ENCODE measurements around the gene FGF23.
"Not testable (repeated sequence)": the region's sequence is repeated elsewhere in the genome, so short reads cannot be mapped to it uniquely, and the experiment has no call there.

Gene FGF23

DNA sequence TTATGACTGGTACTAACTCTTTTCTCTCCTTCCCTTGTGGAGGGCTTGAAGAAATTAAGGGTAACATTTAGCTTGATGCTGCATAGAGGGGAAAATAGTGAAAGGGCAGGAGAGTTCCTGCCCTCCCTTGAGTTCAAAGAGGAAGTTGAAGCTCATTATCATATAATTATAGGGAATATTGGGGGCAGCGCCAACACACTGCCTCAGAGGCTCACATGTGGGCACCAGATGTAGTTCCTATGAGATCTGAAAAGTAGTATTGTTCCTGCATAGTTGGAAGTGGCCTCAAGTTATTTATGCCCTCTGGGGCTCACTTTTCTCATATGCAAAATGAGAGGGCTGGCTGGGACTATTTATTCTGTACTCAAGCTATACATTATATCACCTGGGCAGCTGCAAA is 33.0 kb upstream of the FGF23 start:
- peaks cover 6 to 21% (median 13%) of the 10 kb centered on the region in 5 donors for H3K27me3 ChIP-seq (ENCODE audit: control insufficient read depth in 5 of 5, insufficient read depth in 4 of 5, low read length in 5 of 5)

DNA sequence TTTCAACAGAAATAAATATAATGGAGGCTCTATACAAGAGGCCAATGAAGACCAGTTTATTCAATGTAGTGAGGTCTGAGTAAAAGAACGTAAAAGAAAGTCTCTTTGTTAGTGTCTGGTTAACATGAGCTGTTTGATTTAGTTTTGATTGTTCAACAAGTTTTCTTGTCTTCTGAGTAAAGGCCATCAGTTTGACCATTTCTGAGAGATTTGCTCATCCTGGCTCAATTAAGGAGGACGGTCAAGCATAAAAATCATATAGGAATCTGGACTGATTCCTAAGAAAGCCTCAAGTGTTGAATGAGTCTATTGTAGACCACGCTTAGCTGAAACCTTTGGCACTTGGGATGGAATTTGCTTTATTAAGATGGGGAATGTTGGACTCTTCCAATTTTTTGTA is 32.5 kb upstream of the FGF23 start:
- Histone ChIP-seq H3K4me1 (ENCODE audit: control insufficient read depth in 5 of 5, insufficient read depth in 5 of 5, low read length in 5 of 5) (peaks cover 0 to 9% (median 2%) of the 10 kb centered on the region in 5 donors), H3K27ac (ENCODE audit: low read depth, low read length) (no peak overlapping the region), H3K27me3 (ENCODE audit: control insufficient read depth in 5 of 5, insufficient read depth in 4 of 5, low read length in 5 of 5) (peaks cover 3 to 17% (median 13%) of the 10 kb centered on the region in 5 donors), H3K36me3 (ENCODE audit: control insufficient read depth in 5 of 5, insufficient read depth in 5 of 5, low read length in 5 of 5) (no peaks in the 10 kb centered on the region), H3K4me3 (ENCODE audit: low read depth in 1 of 5, low read length in 5 of 5) (no peak overlapping the region), H3K9ac (ENCODE audit: low read length in 5 of 5) (no peak overlapping the region), H3K9me3 (ENCODE audit: control insufficient read depth in 5 of 5, low read length in 5 of 5) (no peaks in the 10 kb centered on the region)

More for the DNA sequence above, 33.0 kb upstream of the FGF23 start:
- Histone ChIP-seq H3K36me3 (ENCODE audit: control insufficient read depth in 5 of 5, insufficient read depth in 5 of 5, low read length in 5 of 5) (no peaks in the 10 kb centered on the region), H3K27ac (ENCODE audit: low read depth, low read length) (no peak overlapping the region), H3K9me3 (ENCODE audit: control insufficient read depth in 5 of 5, low read length in 5 of 5) (no peaks in the 10 kb centered on the region), H3K4me1 (ENCODE audit: control insufficient read depth in 5 of 5, insufficient read depth in 5 of 5, low read length in 5 of 5) (peaks cover 0 to 9% (median 2%) of the 10 kb centered on the region in 5 donors), H3K9ac (ENCODE audit: low read length in 5 of 5) (no peak overlapping the region), H3K4me3 (ENCODE audit: low read depth in 1 of 5, low read length in 5 of 5) (no peak overlapping the region)

DNA sequence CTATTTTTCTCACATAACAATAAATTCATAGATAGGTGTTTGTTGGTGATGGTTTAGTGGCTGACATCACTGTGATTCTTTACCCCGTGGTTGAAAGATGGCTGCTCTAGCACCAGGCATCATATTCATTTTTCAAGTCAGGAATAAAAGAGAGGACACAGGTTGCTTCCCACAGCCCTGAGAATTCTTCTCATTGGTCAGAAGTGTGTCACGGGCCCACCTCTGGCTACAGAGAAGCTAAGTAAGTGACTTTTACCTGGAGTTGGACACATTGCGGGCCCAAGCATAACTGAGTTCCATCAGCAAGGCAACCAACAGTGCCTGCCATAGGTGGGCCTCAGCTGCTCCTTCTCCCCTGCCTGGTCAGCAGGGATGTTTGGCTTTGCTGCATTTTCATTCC is 27.6 kb upstream of the FGF23 start:
- H3K27me3 ChIP-seq (ENCODE audit: control insufficient read depth in 5 of 5, insufficient read depth in 4 of 5, low read length in 5 of 5), result peaks cover 0 to 4% (median 0%) of the 10 kb centered on the region in 5 donors
- no peaks in the 10 kb centered on the region for H3K4me1 ChIP-seq (ENCODE audit: control insufficient read depth in 5 of 5, insufficient read depth in 5 of 5, low read length in 5 of 5)
- H3K4me3 ChIP-seq (ENCODE audit: low read depth in 1 of 5, low read length in 5 of 5), result no peak overlapping the region
- no peaks in the 10 kb centered on the region for H3K9me3 ChIP-seq (ENCODE audit: control insufficient read depth in 5 of 5, low read length in 5 of 5)
- H3K9ac ChIP-seq (ENCODE audit: low read length in 5 of 5), result no peak overlapping the region
- no peaks in the 10 kb centered on the region for H3K36me3 ChIP-seq (ENCODE audit: control insufficient read depth in 5 of 5, insufficient read depth in 5 of 5, low read length in 5 of 5)
- H3K27ac ChIP-seq (ENCODE audit: low read depth, low read length), result no peak overlapping the region

DNA sequence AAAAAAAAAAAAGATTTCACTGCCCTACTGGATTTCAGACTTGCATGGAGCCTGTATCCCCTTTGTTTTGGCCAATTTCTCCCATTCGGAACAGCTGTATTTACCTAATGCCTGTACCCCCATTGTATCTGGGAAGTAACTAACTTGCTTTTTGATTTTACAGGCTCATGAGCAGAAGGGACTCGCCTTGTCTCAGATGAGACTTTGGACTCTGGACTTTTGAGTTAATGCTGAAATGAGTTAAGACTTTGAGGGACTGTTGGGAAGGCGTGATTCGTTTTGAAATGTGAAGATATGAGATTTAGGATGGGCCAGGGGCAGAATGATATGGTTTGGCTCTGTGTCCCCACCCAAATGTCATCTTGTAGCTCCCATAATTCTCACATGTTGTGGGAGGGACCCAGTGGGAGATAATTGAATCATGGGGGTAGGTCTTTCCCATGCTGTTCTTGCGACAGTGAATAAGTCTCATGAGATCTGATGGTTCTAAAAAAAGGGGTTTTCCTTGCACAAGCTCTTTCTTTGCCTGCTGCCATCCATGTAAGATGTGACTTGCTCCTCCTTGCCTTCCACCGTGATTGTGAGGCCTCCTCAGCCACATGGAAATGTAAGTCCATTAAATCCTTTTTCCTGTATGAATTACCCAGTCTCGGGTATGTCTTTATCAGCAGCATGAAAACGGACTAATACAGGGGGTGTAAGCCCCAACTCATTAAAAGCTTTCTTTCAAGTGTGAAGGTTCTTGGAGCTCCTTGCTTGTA is 25.5 kb upstream of the FGF23 start:
- H3K36me3 ChIP-seq (ENCODE audit: control insufficient read depth in 5 of 5, insufficient read depth in 5 of 5, low read length in 5 of 5); H3K9ac ChIP-seq (ENCODE audit: low read length in 5 of 5); H3K4me1 ChIP-seq (ENCODE audit: control insufficient read depth in 5 of 5, insufficient read depth in 5 of 5, low read length in 5 of 5); H3K27me3 ChIP-seq (ENCODE audit: control insufficient read depth in 5 of 5, insufficient read depth in 4 of 5, low read length in 5 of 5); H3K9me3 ChIP-seq (ENCODE audit: control insufficient read depth in 5 of 5, low read length in 5 of 5); H3K4me3 ChIP-seq (ENCODE audit: low read depth in 1 of 5, low read length in 5 of 5); H3K27ac ChIP-seq (ENCODE audit: low read depth, low read length): not testable (repeated sequence)

DNA sequence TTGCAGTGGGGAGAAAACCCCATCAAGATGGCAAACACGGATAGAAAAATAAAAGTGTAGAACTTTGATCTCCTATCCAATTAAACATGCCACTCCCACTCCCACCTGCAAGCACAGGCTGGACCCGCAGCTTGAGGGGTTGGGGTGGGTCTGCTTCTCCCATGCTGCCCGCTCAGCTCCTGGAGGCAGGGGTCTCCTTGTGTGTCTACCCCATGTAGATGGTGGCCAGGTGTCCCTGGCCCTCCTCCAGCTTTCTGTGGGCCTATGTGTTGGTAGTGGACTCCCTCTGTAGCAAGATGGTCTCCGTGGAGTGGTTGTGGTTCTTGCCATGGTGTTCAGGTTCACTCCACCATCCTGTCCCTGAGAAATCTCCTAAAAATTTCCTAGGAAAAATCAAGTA is 23.5 kb upstream of the FGF23 start:
- Histone ChIP-seq H3K4me3 (ENCODE audit: low read depth in 1 of 5, low read length in 5 of 5) (no peak overlapping the region), H3K9me3 (ENCODE audit: control insufficient read depth in 5 of 5, low read length in 5 of 5) (no peaks in the 10 kb centered on the region), H3K9ac (ENCODE audit: low read length in 5 of 5) (no peak overlapping the region), H3K27ac (ENCODE audit: low read depth, low read length) (no peak overlapping the region), H3K4me1 (ENCODE audit: control insufficient read depth in 5 of 5, insufficient read depth in 5 of 5, low read length in 5 of 5) (no peaks in the 10 kb centered on the region), H3K27me3 (ENCODE audit: control insufficient read depth in 5 of 5, insufficient read depth in 4 of 5, low read length in 5 of 5) (peaks cover 0 to 4% (median 0%) of the 10 kb centered on the region in 5 donors), H3K36me3 (ENCODE audit: control insufficient read depth in 5 of 5, insufficient read depth in 5 of 5, low read length in 5 of 5) (no peaks in the 10 kb centered on the region)

DNA sequence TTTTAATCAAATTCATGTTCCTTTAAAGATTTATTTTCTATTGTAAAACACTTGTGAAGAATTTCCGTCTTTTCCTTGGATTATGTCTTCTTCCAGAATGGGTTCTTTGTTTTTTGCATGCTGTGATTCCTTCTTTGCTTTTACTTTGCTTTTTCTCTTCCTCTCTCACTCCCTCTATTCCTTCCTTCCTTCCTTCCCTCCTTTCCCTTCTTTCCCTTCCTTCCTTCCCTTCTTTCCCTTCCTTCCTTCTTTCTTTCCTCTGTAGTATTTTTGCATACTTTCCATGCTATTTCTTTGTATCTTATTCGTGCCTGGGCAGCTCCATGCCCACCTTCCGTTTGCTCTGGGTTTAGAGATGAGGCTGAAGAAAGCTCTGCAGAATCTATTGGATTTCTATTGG is 21.6 kb upstream of the FGF23 start:
- Histone ChIP-seq H3K36me3 (ENCODE audit: control insufficient read depth in 5 of 5, insufficient read depth in 5 of 5, low read length in 5 of 5) (no peaks in the 10 kb centered on the region), H3K9me3 (ENCODE audit: control insufficient read depth in 5 of 5, low read length in 5 of 5) (no peaks in the 10 kb centered on the region), H3K4me1 (ENCODE audit: control insufficient read depth in 5 of 5, insufficient read depth in 5 of 5, low read length in 5 of 5) (no peaks in the 10 kb centered on the region), H3K27me3 (ENCODE audit: control insufficient read depth in 5 of 5, insufficient read depth in 4 of 5, low read length in 5 of 5) (peaks cover 0 to 4% (median 0%) of the 10 kb centered on the region in 5 donors), H3K4me3 (ENCODE audit: low read depth in 1 of 5, low read length in 5 of 5) (no peak overlapping the region), H3K27ac (ENCODE audit: low read depth, low read length) (no peak overlapping the region), H3K9ac (ENCODE audit: low read length in 5 of 5) (no peak overlapping the region)

DNA sequence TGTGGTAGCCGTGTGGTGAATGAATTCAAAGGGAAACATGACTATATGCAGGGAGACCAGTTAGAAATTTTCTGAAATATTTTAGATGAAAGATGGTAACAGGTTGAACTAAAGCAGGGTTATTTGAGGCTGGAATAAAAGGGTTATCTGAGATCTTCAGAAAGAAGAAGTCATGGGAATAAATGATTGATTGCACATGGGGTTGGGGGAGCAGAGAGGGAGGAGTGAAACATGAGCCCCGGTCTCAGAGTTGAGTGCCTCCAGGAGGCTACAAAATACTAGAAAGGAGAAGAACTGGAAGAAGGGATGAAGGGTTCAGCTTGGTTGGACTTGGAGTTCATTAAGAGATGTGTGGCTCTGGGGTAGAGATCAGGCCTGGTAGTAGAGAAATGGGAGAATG is 16.3 kb upstream of the FGF23 start:
- H3K36me3 ChIP-seq (ENCODE audit: control insufficient read depth in 5 of 5, insufficient read depth in 5 of 5, low read length in 5 of 5), result no peaks in the 10 kb centered on the region

DNA sequence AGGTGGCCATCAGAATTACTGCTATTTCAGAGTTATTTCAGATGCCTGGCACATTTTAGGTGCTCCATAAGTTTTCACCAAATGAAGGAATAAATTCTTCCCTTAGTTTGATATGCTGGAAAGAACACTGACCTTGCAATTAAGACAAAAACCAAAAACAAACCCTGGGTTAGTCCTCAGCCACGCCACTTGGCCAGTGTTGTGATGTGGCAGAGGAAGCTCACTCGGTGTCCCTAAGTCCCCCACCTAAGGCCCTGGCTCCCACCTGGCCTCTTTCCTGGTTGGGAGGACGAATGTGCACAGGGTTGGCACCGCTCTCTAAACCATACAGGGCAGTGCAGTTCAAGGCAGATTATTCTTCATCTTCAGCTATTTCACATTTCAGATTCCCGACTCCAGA is 13.7 kb upstream of the FGF23 start:
- H3K27ac ChIP-seq (ENCODE audit: low read depth, low read length), result no peak overlapping the region
- H3K36me3 ChIP-seq (ENCODE audit: control insufficient read depth in 5 of 5, insufficient read depth in 5 of 5, low read length in 5 of 5), result no peaks in the 10 kb centered on the region
- H3K9ac ChIP-seq (ENCODE audit: low read length in 5 of 5), result no peak overlapping the region
- no peaks in the 10 kb centered on the region for H3K4me1 ChIP-seq (ENCODE audit: control insufficient read depth in 5 of 5, insufficient read depth in 5 of 5, low read length in 5 of 5)
- H3K27me3 ChIP-seq (ENCODE audit: control insufficient read depth in 5 of 5, insufficient read depth in 4 of 5, low read length in 5 of 5), result peaks cover 11 to 17% (median 13%) of the 10 kb centered on the region in 5 donors
- H3K4me3 ChIP-seq (ENCODE audit: low read depth in 1 of 5, low read length in 5 of 5), result no peak overlapping the region
- no peaks in the 10 kb centered on the region for H3K9me3 ChIP-seq (ENCODE audit: control insufficient read depth in 5 of 5, low read length in 5 of 5)

More for the DNA sequence above, 16.3 kb upstream of the FGF23 start:
- Histone ChIP-seq H3K9ac (ENCODE audit: low read length in 5 of 5) (no peak overlapping the region), H3K27ac (ENCODE audit: low read depth, low read length) (no peak overlapping the region), H3K9me3 (ENCODE audit: control insufficient read depth in 5 of 5, low read length in 5 of 5) (no peaks in the 10 kb centered on the region), H3K4me1 (ENCODE audit: control insufficient read depth in 5 of 5, insufficient read depth in 5 of 5, low read length in 5 of 5) (no peaks in the 10 kb centered on the region), H3K27me3 (ENCODE audit: control insufficient read depth in 5 of 5, insufficient read depth in 4 of 5, low read length in 5 of 5) (peaks cover 11 to 17% (median 13%) of the 10 kb centered on the region in 5 donors), H3K4me3 (ENCODE audit: low read depth in 1 of 5, low read length in 5 of 5) (no peak overlapping the region)

DNA sequence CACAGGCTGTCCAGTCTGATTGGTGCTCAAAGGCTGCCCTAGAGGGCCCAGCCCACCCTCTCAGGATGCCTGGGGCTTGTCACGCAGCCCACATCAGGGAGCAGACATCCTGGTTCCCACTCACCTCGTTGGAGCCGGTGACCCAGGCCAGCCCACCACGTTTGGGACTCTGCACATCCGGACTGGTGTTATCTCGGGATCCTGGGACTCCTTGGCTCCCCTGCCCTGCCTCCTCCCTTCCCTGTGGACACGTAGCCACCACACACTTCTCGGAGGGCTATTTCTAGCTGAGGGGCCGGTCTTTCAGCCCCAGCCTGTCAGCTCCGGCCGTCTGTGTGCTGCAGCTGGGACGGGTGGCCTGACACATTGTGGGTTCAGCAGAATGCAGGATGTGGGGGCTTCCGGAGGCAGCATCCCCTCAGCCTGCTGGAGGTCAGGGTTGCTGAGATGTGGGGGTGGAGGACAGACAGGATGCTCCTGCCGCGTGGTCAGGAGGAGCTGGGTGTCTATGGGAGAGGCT is 12.8 kb upstream of the FGF23 start:
- H3K27ac ChIP-seq (ENCODE audit: low read depth, low read length), result no peak overlapping the region
- H3K36me3 ChIP-seq (ENCODE audit: control insufficient read depth in 5 of 5, insufficient read depth in 5 of 5, low read length in 5 of 5), result no peaks in the 10 kb centered on the region

DNA sequence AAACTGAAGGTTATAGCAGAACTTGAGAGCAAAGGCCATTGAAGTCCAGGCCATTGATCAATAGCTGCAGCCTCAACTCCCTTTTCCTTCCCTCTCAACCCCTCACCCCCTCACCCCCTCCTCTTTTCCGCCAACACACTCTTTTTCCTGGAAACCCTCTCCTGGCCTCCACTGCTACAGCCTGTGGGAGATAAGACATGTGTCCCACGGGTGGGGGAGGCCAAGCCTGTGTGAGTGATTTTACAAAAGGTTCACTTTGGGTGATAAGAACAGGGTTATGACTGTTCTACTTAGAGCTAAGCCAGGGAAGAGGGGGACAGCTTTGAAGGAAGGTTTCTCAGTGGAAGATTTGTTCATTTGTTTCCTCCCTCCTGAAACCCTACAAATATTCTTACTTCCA is 9.2 kb upstream of the FGF23 start:
- H3K27ac ChIP-seq (ENCODE audit: low read depth, low read length), result no peak overlapping the region
- H3K36me3 ChIP-seq (ENCODE audit: control insufficient read depth in 5 of 5, insufficient read depth in 5 of 5, low read length in 5 of 5), result no peaks in the 10 kb centered on the region
- H3K27me3 ChIP-seq (ENCODE audit: control insufficient read depth in 5 of 5, insufficient read depth in 4 of 5, low read length in 5 of 5), result peaks cover 8 to 11% (median 11%) of the 10 kb centered on the region in 5 donors

More for the DNA sequence above, 12.8 kb upstream of the FGF23 start:
- H3K27me3 ChIP-seq (ENCODE audit: control insufficient read depth in 5 of 5, insufficient read depth in 4 of 5, low read length in 5 of 5), result peaks cover 11 to 17% (median 13%) of the 10 kb centered on the region in 5 donors
- no peak overlapping the region for H3K9ac ChIP-seq (ENCODE audit: low read length in 5 of 5)
- H3K4me1 ChIP-seq (ENCODE audit: control insufficient read depth in 5 of 5, insufficient read depth in 5 of 5, low read length in 5 of 5), result no peaks in the 10 kb centered on the region
- no peaks in the 10 kb centered on the region for H3K9me3 ChIP-seq (ENCODE audit: control insufficient read depth in 5 of 5, low read length in 5 of 5)
- no peak overlapping the region for H3K4me3 ChIP-seq (ENCODE audit: low read depth in 1 of 5, low read length in 5 of 5)

More for the DNA sequence above, 9.2 kb upstream of the FGF23 start:
- no peak overlapping the region for H3K9ac ChIP-seq (ENCODE audit: low read length in 5 of 5)
- H3K4me1 ChIP-seq (ENCODE audit: control insufficient read depth in 5 of 5, insufficient read depth in 5 of 5, low read length in 5 of 5), result no peaks in the 10 kb centered on the region
- H3K9me3 ChIP-seq (ENCODE audit: control insufficient read depth in 5 of 5, low read length in 5 of 5), result no peaks in the 10 kb centered on the region
- no peak overlapping the region for H3K4me3 ChIP-seq (ENCODE audit: low read depth in 1 of 5, low read length in 5 of 5)

Measured in subcutaneous abdominal adipose tissue (tissue), 5 donors.